HFFc6 (cell line): Measurements from ENCODE around the gene SPRY1. TPM values are rescaled to one million over a fixed set of nuclear protein-coding genes. Genes with fewer than 3 reads are reported as not detected.

Experiments used
- DNase-seq: peaks from one replicate; pipeline ENCODE4 v3.0.0-alpha.2; 2018
- H3K27ac Mint-ChIP-seq: 2 replicates; pipeline ENCODE4 v1.8.0; 2020; ENCODE audit warnings: mild to moderate bottlenecking, mixed read lengths
- H3K27me3 Mint-ChIP-seq: 2 replicates; pipeline ENCODE4 v1.8.0; 2021; ENCODE audit warnings: mild to moderate bottlenecking, moderate library complexity, mixed read lengths; ENCODE audit not compliant: insufficient read depth
- H3K36me3 Mint-ChIP-seq: 2 replicates; pipeline ENCODE4 v1.8.0; 2021; ENCODE audit warnings: low read depth, mixed read lengths
- H3K4me1 Mint-ChIP-seq: 2 replicates; pipeline ENCODE4 v1.8.0; 2020; ENCODE audit warnings: low read depth, mixed read lengths
- H3K4me3 Mint-ChIP-seq: 2 replicates; pipeline ENCODE4 v1.8.0; 2020; ENCODE audit warnings: mild to moderate bottlenecking, moderate library complexity, mixed read lengths
- H3K9me3 Mint-ChIP-seq: 2 replicates; pipeline ENCODE4 v1.8.0; 2020; ENCODE audit warnings: mild to moderate bottlenecking, mixed read lengths
- CTCF ChIP-seq: fragments of 200-600 bp; sonication (generic); IDR thresholded peaks from 2 replicates; pipeline ENCODE4 v1.5.0; 2021; ENCODE audit warnings: antibody characterized with exemption, mild to moderate bottlenecking
- total RNA-seq, 6 experiments: library from RNA; stranded (reverse); fragmentation: NEBNext Ultra II Directional; extraction: Animal tissue kit (Norgen Biotek cat#: 25700); gene quantifications; 2 replicates in 1 of 6; 3 replicates in 5 of 6; pipeline ENCODE4 v1.2.3, GENCODE V29; 2021

Gene SPRY1
- total RNA-seq, 6 experiments from 2014 or later, result 0.41 to 1.6 (median 0.56) TPM

- H3K4me1 Mint-ChIP-seq, result peaks cover 29% of the 10 kb centered on the region
- no peaks in the 10 kb centered on the region for H3K36me3 Mint-ChIP-seq
- H3K4me3 Mint-ChIP-seq, result no peak overlapping the region
These were observed 52.8 kb downstream of the SPRY1 start for GRCh38 chr4:123449362-123449761.

GRCh38 chr4:123449780-123450179 lies 53.2 kb downstream of the SPRY1 start:
- Mint-ChIP-seq H3K27ac (no peak overlapping the region), H3K9me3 (no peaks in the 10 kb centered on the region), H3K27me3 (no peaks in the 10 kb centered on the region), H3K4me1 (peaks cover 27% of the 10 kb centered on the region), H3K4me3 (no peak overlapping the region), H3K36me3 (no peaks in the 10 kb centered on the region)
- peak; percentile 61 for DNase-seq
- TF ChIP-seq CTCF, result no peak

More at GRCh38 chr4:123449362-123449761, 52.8 kb downstream of the SPRY1 start:
- Mint-ChIP-seq H3K9me3 (no peaks in the 10 kb centered on the region), H3K27ac (no peak overlapping the region), H3K27me3 (no peaks in the 10 kb centered on the region)
- no peak for TF ChIP-seq CTCF
- no peak for DNase-seq

- DNase-seq, result no peak
- peaks cover 27% of the 10 kb centered on the region for H3K4me1 Mint-ChIP-seq
- no peaks in the 10 kb centered on the region; the same call in 1 of the 2 replicates for H3K27me3 Mint-ChIP-seq
- no peak for TF ChIP-seq CTCF
- H3K9me3 Mint-ChIP-seq, result no peaks in the 10 kb centered on the region
- no peak overlapping the region for H3K27ac Mint-ChIP-seq
- H3K4me3 Mint-ChIP-seq, result no peak overlapping the region
- no peaks in the 10 kb centered on the region for H3K36me3 Mint-ChIP-seq
These were observed 53.8 kb downstream of the SPRY1 start for GRCh38 chr4:123450393-123450792.

- no peaks in the 10 kb centered on the region for H3K36me3 Mint-ChIP-seq
- no peak overlapping the region for H3K27ac Mint-ChIP-seq
- H3K27me3 Mint-ChIP-seq, result no peaks in the 10 kb centered on the region; the same call in 1 of the 2 replicates
- H3K9me3 Mint-ChIP-seq, result no peaks in the 10 kb centered on the region
- peak overlapping the region; percentile 12; the same call in 1 of the 2 replicates for H3K4me3 Mint-ChIP-seq
- TF ChIP-seq CTCF, result no peak
- H3K4me1 Mint-ChIP-seq, result peaks cover 27% of the 10 kb centered on the region
- peak; percentile 90 for DNase-seq
These were observed 56.0 kb downstream of the SPRY1 start for GRCh38 chr4:123452616-123453015.

GRCh38 chr4:123453061-123453680 lies 56.6 kb downstream of the SPRY1 start:
- H3K27ac Mint-ChIP-seq, result no peak overlapping the region
- H3K4me3 Mint-ChIP-seq, result peak overlapping the region; percentile 12; the same call in 1 of the 2 replicates
- no peaks in the 10 kb centered on the region; the same call in 1 of the 2 replicates for H3K27me3 Mint-ChIP-seq
- DNase-seq, result peak; percentile 32
- no peak for TF ChIP-seq CTCF
- H3K9me3 Mint-ChIP-seq, result no peaks in the 10 kb centered on the region
- H3K4me1 Mint-ChIP-seq, result peaks cover 27% of the 10 kb centered on the region
- no peaks in the 10 kb centered on the region for H3K36me3 Mint-ChIP-seq
